ENCODE data around the gene HS1BP3. TPM values are rescaled to one million over a fixed set of nuclear protein-coding genes. Genes with fewer than 3 reads are reported as not detected.

Gene HS1BP3
- total and polyA plus RNA-seq, 9 of the 15 experiments (the other 6 are each of a cell fraction or from before 2014, with no cell fraction given) = 0.41 to 8.3 (median 5.9) TPM

- TF ChIP-seq ZNF311 (CRISPR knock-in tag; IDR thresholded peaks at IDR 0.05) (peak; percentile 16; the same call in 1 of the 2 replicates), TRIM25 (IDR thresholded peaks at IDR 0.05; ENCODE audit: borderline replicate concordance) (no peak), SMARCA5 (IDR thresholded peaks at IDR 0.05) (no peak), ARID3B (CRISPR knock-in tag; IDR thresholded peaks at IDR 0.05; ENCODE audit: borderline replicate concordance) (no peak), MITF (IDR thresholded peaks at IDR 0.05) (no peak), TEAD1 (CRISPR knock-in tag; IDR thresholded peaks at IDR 0.05) (0 out of 4 replicates have a peak, but pooled peaks have one; percentile 1 to 37), BCOR (IDR thresholded peaks at IDR 0.05) (0 out of 2 replicates have a peak, but pooled peaks have one; percentile 17), ZBED1 (IDR thresholded peaks at IDR 0.05) (no peak), MECOM (CRISPR knock-in tag; IDR thresholded peaks at IDR 0.05) (no peak), ZC3H4 (CRISPR knock-in tag; IDR thresholded peaks at IDR 0.05; ENCODE audit: borderline replicate concordance) (no peak), ATF1 (CRISPR knock-in tag; IDR thresholded peaks at IDR 0.05) (no peak), ATF1 (tag; IDR thresholded peaks at IDR 0.05) (peak; percentile 34; the same call in 1 of the 2 replicates), KLF16 (IDR thresholded peaks at IDR 0.05) (no peak), SMAD4 (CRISPR knock-in tag; conservative IDR thresholded peaks at IDR 0.05) (peak; percentile 61; the same call in 1 of the 2 replicates), ZEB2 (IDR thresholded peaks at IDR 0.05) (no peak), YY1 (IDR thresholded peaks at IDR 0.05; ENCODE audit: borderline replicate concordance in 1 of 3, control insufficient read depth in 1 of 3, extremely low read depth in 1 of 3, insufficient read depth in 3 of 3, insufficient read length in 1 of 3, insufficient replicate concordance in 2 of 3, low read depth in 1 of 3, low read length in 2 of 3) (no peak), WHSC1 (IDR thresholded peaks at IDR 0.05; ENCODE audit: low read length) (no peak), ZBTB11 (CRISPR knock-in tag; IDR thresholded peaks at IDR 0.05) (no peak), SREBF1 (IDR thresholded peaks at IDR 0.05; ENCODE audit: borderline replicate concordance, low read depth, low read length) (no peak), XRCC5 (IDR thresholded peaks at IDR 0.05; ENCODE audit: low read depth, low read length) (no peak)
Observed at GRCh38 chr2:20595439-20596192, 55.3 kb downstream of the HS1BP3 start (continued).
